Measurements from ENCODE around the gene TMEM250. TPM values are rescaled to one million over a fixed set of nuclear protein-coding genes. Genes with fewer than 3 reads are reported as not detected.

Gene TMEM250
- total and polyA plus RNA-seq, 5 donors = 16.5 to 25.5 (median 20.3) TPM

DNA sequence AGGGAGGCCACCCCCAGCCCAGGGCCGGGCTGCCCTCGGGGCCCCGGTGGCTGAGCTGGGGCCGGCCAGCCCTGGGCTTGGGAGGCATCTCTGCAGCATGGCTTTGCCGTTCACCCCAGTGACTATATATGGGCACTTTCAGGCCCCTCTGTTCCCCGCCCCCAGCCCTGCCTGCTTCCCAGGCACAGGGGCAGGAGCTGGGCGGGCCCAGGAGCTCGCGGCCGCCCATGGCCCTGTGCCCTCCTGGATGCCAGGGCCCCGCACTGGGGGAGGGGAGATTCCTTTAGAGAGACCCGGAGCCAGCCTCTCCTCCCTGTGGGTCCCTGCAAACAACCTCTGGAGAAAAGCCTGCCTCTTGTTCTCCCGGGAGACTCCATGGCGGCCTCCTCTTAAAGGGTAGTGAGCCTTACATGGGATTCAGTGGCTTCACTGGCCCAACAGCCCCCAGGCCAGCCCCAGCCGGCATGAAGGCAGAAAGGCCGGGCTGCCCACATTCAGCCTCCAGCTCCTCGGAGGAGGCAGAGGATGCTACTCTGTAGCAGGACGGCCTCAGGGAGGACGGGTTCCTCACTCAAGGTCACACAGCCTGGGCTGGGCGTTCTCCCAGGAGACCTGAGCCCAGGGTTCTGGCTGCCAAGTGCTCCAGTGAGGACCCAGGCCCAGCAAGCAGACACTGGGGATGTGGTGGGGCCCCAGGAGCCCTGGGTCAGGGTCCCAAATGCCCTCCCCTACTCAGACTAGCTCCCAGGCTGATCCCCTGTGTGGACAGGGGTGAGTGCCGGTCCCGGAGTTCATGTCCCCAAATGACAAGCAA, 27.7 kb downstream of the TMEM250 start:
- ATAC-seq = peak; percentile 2 to 12
- Histone ChIP-seq H3K27me3 (ENCODE audit: control insufficient read depth, insufficient read depth) (no peaks in the 10 kb centered on the region), H3K9me3 (ENCODE audit: control insufficient read depth, low read length) (no peaks in the 10 kb centered on the region), H3K4me3 (ENCODE audit: low read length) (no peak overlapping the region), H3K27ac (ENCODE audit: low read length) (peak overlapping the region; percentile 79), H3K4me1 (ENCODE audit: control insufficient read depth, insufficient read depth, low read length) (peaks cover 14% of the 10 kb centered on the region)
- DNase-seq = peak; percentile 51 to 78 (median 77)
- WGBS = 62% methylated on average over 22 of the region's 22 CpGs
- intact Hi-C loops (cut with DNase I) = no loop called here

DNA sequence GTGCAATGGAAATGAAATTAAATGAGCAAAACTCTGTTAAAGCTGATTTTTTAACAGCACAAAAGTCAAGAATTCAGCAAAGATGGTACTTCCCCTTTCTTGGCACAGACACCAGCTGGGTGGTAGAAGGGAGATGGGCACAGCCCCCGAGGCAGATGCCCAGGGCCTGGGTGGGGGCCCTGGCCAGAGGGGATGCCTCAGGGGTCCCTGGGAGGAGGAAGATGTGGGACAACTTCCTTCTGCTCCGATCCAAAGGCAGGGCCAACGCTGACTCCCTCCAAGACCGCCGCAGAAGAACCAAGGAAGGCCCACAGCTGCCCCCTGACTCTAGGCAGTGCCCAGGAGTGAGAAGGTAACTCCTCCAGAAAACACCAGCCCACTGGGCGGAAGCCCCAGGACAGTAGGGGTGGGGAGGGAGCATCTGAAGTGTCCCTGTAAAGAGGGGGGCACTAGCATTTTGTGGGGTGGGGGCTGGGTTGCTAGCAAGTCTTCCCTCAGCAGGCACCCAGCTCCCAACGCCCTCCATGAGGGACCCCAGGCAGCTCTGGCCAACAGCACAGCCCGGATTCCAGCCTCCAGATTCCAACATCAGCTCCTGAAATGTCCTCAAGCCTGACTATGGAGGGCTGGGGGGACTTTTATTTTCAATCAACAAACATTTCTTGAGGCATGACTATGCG, 28.5 kb downstream of the TMEM250 start:
- Histone ChIP-seq H3K27me3 (ENCODE audit: control insufficient read depth, insufficient read depth) (no peaks in the 10 kb centered on the region), H3K27ac (ENCODE audit: low read length) (peak overlapping the region; percentile 38), H3K4me3 (ENCODE audit: low read length) (no peak overlapping the region), H3K4me1 (ENCODE audit: control insufficient read depth, insufficient read depth, low read length) (peaks cover 13% of the 10 kb centered on the region), H3K9me3 (ENCODE audit: control insufficient read depth, low read length) (no peaks in the 10 kb centered on the region)
- intact Hi-C loops (cut with DNase I) = no loop called here
- DNase-seq (peak in 2 of 3 donors; percentile 39 to 43), ATAC-seq (no peak)
- 64% methylated on average over 9 of the region's 9 CpGs for WGBS

DNA sequence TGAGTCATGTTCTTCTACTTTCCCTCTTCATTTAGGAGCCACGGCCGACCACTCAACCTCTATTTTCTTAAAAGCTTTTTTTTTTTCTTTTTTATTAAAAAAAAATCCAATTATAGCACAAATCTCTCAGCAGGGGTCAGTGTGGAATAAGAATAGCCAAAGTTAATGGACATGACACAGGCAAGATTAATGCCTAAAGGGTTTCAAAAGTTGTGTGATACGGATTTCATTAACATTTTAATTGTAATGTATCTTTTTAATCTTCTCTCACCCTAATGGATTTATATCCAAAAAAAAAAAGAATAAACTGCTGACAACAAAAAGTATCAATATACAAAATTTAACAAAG, 29.0 kb downstream of the TMEM250 start:
- H3K27me3 ChIP-seq (ENCODE audit: control insufficient read depth, insufficient read depth) = no peaks in the 10 kb centered on the region
- H3K9me3 ChIP-seq (ENCODE audit: control insufficient read depth, low read length) = no peaks in the 10 kb centered on the region
- H3K4me1 ChIP-seq (ENCODE audit: control insufficient read depth, insufficient read depth, low read length) = peaks cover 13% of the 10 kb centered on the region
- no peak overlapping the region for H3K4me3 ChIP-seq (ENCODE audit: low read length)
- intact Hi-C loops (cut with DNase I) = loop anchor here in 1 of 4 donors (10.0 kb wide), 1 partner anchor 75 kb away; no protein-coding TSS in a partner anchor
- 23% methylated on average over 3 of the region's 3 CpGs for WGBS
- ATAC-seq (no peak), DNase-seq (no peak)
- no peak overlapping the region for H3K27ac ChIP-seq (ENCODE audit: low read length)

DNA sequence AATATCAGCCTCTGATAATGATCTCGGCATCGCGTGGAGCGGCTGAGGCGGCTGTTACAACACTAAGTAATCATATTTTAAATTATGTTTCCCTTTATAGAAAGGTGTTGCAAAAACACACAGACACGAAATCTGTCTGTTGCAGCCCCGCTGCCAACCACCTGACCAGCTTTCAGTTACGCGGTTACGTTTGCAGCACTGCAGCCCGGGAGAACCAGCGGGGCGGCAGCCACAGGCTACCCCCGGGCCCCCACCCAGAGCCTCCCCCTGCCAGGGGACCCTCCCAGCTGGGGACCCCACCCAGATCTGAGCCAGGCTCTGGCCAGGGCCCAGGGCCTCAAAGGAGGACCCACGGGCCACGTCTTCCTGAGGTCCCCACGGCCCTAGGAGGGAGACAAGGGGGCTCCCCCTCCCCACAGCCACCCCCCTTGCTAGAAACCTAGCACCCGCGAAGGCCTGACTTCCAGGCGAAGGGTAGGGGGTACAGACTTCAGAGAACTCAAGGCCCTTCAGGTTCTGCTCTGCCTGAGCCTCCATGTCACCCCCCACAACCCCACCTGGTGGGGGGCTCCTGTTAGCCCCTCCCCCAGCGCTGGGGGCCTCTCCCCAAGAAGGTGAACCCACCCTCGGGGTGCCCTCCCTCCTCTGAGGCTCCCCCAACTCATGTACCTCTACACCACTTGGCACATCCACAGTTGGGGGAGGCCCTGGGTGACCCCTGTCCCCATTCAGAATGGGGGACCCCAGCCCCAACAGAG, 29.6 kb downstream of the TMEM250 start:
- Histone ChIP-seq H3K4me1 (ENCODE audit: control insufficient read depth, insufficient read depth, low read length) (peaks cover 13% of the 10 kb centered on the region), H3K27ac (ENCODE audit: low read length) (no peak overlapping the region), H3K4me3 (ENCODE audit: low read length) (no peak overlapping the region), H3K9me3 (ENCODE audit: control insufficient read depth, low read length) (no peaks in the 10 kb centered on the region), H3K27me3 (ENCODE audit: control insufficient read depth, insufficient read depth) (no peaks in the 10 kb centered on the region)
- DNase-seq (peak; percentile 19 to 66 (median 57)), ATAC-seq (no peak)
- intact Hi-C loops (cut with DNase I) = loop anchor here in 1 of 4 donors (10.0 kb wide), 1 partner anchor 74 kb away; no protein-coding TSS in a partner anchor
- WGBS = 41% methylated on average over 22 of the region's 22 CpGs

DNA sequence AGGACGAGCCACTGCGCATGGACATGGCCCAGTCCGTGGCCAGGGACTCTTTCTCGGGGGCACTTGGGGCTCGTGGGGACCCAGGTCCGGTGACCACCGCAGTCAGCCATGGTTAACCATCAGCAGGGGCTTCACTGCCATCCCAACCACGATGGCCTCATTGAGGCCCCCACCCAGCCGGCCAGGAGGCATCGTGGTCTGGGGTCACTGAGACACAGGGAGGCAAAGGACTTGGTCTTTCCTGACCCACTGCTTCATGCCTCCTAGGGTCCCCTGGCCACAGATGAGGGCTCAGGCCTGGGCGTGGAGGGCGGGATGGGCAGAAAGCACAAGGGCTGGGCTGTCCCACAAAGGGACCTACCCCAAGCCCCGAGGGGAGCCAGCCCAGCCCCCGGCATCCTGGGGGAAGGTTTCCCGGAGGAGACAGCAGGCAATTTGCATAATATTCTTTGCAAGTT, 30.2 kb downstream of the TMEM250 start:
- ATAC-seq = no peak
- H3K27me3 ChIP-seq (ENCODE audit: control insufficient read depth, insufficient read depth) = no peaks in the 10 kb centered on the region
- intact Hi-C loops (cut with DNase I) = loop anchor here in 1 of 4 donors (10.0 kb wide), 1 partner anchor 74 kb away; no protein-coding TSS in a partner anchor
- DNase-seq = peak in 2 of 3 donors; percentile 43 to 53
- H3K4me3 ChIP-seq (ENCODE audit: low read length) = no peak overlapping the region
- 76% methylated on average over 15 of the region's 15 CpGs for WGBS
- H3K27ac ChIP-seq (ENCODE audit: low read length) = no peak overlapping the region
- peaks cover 13% of the 10 kb centered on the region for H3K4me1 ChIP-seq (ENCODE audit: control insufficient read depth, insufficient read depth, low read length)
- no peaks in the 10 kb centered on the region for H3K9me3 ChIP-seq (ENCODE audit: control insufficient read depth, low read length)

DNA sequence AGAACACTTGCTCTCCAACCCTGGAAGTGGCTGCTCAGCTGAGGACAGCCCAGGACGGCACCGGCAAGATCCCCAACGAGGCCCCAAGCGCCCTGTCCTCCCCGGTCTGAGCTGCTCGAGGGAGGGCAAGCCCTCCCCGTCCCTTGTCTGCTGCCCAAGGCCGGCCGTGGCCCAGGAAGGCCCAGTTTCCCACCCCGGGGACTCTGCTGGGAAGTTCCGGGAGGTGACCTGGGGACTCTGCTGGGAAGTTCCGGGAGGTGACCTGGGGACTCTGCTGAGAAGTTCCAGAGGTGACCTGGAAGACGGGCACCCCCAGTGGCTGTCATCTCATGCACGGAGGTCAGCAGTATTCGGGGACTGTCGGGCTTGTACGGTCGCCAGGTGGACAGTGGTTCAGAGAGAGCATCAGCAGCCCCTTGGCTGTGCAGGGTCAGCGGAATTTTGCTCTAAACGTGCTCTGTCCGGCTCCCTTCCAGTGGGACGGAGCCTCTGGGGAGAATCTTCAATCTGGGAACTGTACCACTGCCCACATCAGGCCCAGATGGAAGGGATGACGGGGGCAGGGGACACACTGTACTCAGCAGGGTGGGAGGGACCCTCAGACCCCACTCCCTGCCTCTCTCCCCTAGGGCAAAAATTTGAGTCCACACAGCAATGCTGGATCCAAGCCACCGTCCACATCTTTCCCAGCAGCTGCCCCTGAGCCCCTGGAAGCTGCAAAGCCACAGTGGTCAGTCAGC, 30.8 kb downstream of the TMEM250 start:
- H3K4me1 ChIP-seq (ENCODE audit: control insufficient read depth, insufficient read depth, low read length) = peaks cover 13% of the 10 kb centered on the region

DNA sequence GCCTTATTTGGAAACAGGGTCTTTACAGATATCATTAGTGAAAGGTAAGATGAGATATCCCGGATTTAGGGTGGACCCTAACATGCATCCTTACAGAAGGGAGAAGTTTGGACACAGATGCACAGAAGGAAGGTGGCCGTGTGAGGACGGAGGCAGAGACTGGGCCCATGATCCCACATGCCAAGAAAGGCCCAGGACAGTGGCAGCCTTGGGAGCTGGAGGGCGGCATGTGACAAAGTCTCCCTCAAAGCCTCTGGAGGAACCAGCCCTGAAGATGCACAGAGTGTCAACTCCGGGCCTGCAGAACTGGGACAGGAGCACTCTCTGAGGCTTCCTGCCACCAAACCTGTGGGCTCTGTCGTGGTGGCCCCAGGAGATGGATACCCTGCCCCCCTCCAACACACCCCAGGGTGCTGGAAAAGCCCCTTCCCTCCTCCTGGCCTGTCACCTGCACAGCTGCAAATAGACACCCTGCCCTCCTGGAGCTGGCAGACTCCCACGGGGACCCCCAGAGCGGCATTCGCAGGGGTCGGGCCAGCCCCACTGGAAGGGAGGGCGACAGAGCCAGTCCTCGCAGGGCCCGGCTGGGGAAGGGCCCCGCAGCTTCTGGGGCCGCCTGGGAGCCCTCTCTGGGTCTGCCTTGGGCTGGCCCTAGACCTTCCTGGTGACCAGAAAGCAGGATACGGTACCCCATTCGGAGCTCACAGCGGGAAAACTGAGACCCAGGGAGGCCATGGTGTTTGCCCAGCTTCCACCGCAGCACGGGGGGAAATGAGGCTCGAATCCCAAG, 31.5 kb downstream of the TMEM250 start:
- WGBS = 79% methylated on average over 21 of the region's 21 CpGs
- Histone ChIP-seq H3K27me3 (ENCODE audit: control insufficient read depth, insufficient read depth) (no peaks in the 10 kb centered on the region), H3K4me3 (ENCODE audit: low read length) (no peak overlapping the region), H3K9me3 (ENCODE audit: control insufficient read depth, low read length) (no peaks in the 10 kb centered on the region), H3K4me1 (ENCODE audit: control insufficient read depth, insufficient read depth, low read length) (peaks cover 13% of the 10 kb centered on the region), H3K27ac (ENCODE audit: low read length) (no peak overlapping the region)
- DNase-seq (peak; percentile 13 to 70 (median 40)), ATAC-seq (no peak)
- intact Hi-C loops (cut with DNase I) = loop anchor here in 1 of 4 donors (10.0 kb wide), 1 partner anchor 72 kb away; no protein-coding TSS in a partner anchor

More for the DNA sequence above, 30.8 kb downstream of the TMEM250 start:
- no peak overlapping the region for H3K4me3 ChIP-seq (ENCODE audit: low read length)
- DNase-seq (peak in 2 of 3 donors; percentile 48 to 55), ATAC-seq (no peak)
- H3K27ac ChIP-seq (ENCODE audit: low read length) = no peak overlapping the region
- intact Hi-C loops (cut with DNase I) = loop anchor here in 1 of 4 donors (10.0 kb wide), 1 partner anchor 73 kb away; no protein-coding TSS in a partner anchor
- no peaks in the 10 kb centered on the region for H3K27me3 ChIP-seq (ENCODE audit: control insufficient read depth, insufficient read depth)
- H3K9me3 ChIP-seq (ENCODE audit: control insufficient read depth, low read length) = no peaks in the 10 kb centered on the region
- 62% methylated on average over 24 of the region's 24 CpGs for WGBS

DNA sequence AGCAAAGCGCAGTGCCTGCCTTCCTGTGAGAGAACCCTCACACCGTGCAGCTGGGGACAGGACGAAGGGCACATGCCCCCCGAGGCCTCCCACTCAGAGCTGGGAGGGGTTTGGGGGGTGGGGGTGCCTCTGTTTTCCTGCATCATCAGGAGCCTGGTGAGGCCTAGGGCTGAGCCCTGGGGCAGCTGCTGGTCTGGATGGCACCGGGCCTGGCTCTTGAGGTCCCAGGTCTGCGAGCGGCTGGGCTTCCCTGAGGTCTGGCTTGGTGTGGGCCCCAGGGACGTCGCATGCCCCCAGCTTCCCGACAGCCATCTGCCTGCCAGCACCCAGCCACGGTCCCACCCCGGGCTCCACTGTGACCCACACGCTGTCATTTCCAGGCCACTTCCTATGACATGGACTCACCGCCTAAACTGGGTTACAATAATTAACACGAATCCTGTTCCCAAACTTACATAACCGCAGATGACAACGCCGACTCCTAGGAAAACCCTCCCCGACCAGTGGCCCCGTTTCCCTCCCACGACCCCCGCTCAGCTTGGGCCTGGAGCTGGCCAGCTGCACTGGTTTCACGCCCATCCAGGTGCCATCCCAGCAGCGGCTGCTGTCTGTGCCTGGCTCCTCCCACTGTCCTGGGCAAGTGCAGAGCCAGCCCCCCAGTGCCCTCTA, 32.3 kb downstream of the TMEM250 start:
- no peak overlapping the region for H3K4me3 ChIP-seq (ENCODE audit: low read length)
- WGBS = 55% methylated on average over 24 of the region's 24 CpGs
- H3K4me1 ChIP-seq (ENCODE audit: control insufficient read depth, insufficient read depth, low read length) = peaks cover 13% of the 10 kb centered on the region
- intact Hi-C loops (cut with DNase I) = loop anchor here in 1 of 4 donors (10.0 kb wide), 1 partner anchor 72 kb away; no protein-coding TSS in a partner anchor
- no peaks in the 10 kb centered on the region for H3K9me3 ChIP-seq (ENCODE audit: control insufficient read depth, low read length)
- no peaks in the 10 kb centered on the region for H3K27me3 ChIP-seq (ENCODE audit: control insufficient read depth, insufficient read depth)
- ATAC-seq = peak; percentile 2 to 4
- peak; percentile 24 to 63 (median 58) for DNase-seq
- peak overlapping the region; percentile 38 for H3K27ac ChIP-seq (ENCODE audit: low read length)

DNA sequence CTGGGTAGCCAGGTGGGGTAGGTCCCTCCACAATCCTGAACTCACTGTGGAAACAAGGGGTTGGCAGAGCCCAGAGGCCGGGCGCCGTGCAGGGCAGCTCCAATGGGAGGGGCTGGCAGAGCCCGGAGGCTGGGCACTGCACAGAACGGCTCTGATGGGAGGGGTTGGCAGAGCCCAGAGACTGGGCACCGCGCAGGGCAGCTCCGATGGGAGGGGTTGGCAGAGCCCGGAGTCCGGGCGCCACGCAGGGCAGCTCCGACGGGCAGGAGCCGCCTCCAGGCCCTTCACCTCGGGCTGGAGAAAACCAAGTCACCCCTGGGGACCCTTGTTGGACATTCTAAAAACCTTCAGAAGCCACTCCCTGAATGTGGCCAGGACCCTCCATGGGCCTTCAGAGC, 32.9 kb downstream of the TMEM250 start:
- WGBS = 62% methylated on average over 16 of the region's 16 CpGs
- ATAC-seq (peak; percentile 76 to 83), DNase-seq (peak; percentile 69 to 90 (median 79))
- Histone ChIP-seq H3K4me1 (ENCODE audit: control insufficient read depth, insufficient read depth, low read length) (peaks cover 13% of the 10 kb centered on the region), H3K27me3 (ENCODE audit: control insufficient read depth, insufficient read depth) (no peaks in the 10 kb centered on the region), H3K27ac (ENCODE audit: low read length) (peak overlapping the region; percentile 38), H3K4me3 (ENCODE audit: low read length) (no peak overlapping the region), H3K9me3 (ENCODE audit: control insufficient read depth, low read length) (no peaks in the 10 kb centered on the region)
- intact Hi-C loops (cut with DNase I) = loop anchor here in 1 of 4 donors (10.0 kb wide), 1 partner anchor 71 kb away; no protein-coding TSS in a partner anchor
